GM12892 (cell line): ENCODE data around the gene IL37.

Experiments used
- POLR2A ChIP-seq: IDR thresholded peaks from 2 replicates; pipeline ENCODE4 v1.6.1; 2011; ENCODE audit warnings: low read depth, low read length, control low read depth
- POLR2AphosphoS5 ChIP-seq: IDR thresholded peaks from 2 replicates; pipeline ENCODE4 v1.6.1; 2011; ENCODE audit warnings: low read depth, low read length, control low read depth
- TAF1 ChIP-seq: IDR thresholded peaks from 2 replicates; pipeline ENCODE4 v1.6.1; 2011; ENCODE audit warnings: low read depth, mild to moderate bottlenecking, control low read depth, low read length, borderline replicate concordance

- no peak for TF ChIP-seq POLR2A
- no peak for TF ChIP-seq POLR2AphosphoS5
- TF ChIP-seq TAF1: no peak
Observed at GRCh38 chr2:112907001-112907949, 3.7 kb upstream of the IL37 start.
